HepG2 (cell line): ENCODE results near the gene CIROP. TPM values are rescaled to one million over a fixed set of nuclear protein-coding genes. Genes with fewer than 3 reads are reported as not detected.

Source experiments
- AKAP8 ChIP-seq: sonication (generic); formaldehyde crosslinking; IDR thresholded peaks from 2 replicates; pipeline ENCODE4 v1.5.1; 2020; ENCODE audit warnings: mild to moderate bottlenecking, missing genetic modification reagents
- ARNT ChIP-seq: fragments of 450-650 bp; IDR thresholded peaks from 2 replicates; pipeline ENCODE4 v1.6.1; 2017
- CHCHD3 ChIP-seq: sonication (generic); formaldehyde crosslinking; IDR thresholded peaks from 2 replicates; pipeline ENCODE4 v1.8.0; 2022; ENCODE audit warnings: mild to moderate bottlenecking, missing genetic modification reagents, moderate library complexity
- ERF ChIP-seq: IDR thresholded peaks from 2 replicates; pipeline ENCODE4 v1.6.1; 2018; ENCODE audit warnings: missing biosample characterization, missing genetic modification reagents
- KLF6 ChIP-seq: IDR thresholded peaks from 2 replicates; pipeline ENCODE4 v1.8.0; 2016; ENCODE audit warnings: missing biosample characterization, missing genetic modification reagents
- RORA ChIP-seq: sonication (generic); formaldehyde crosslinking; IDR thresholded peaks from 2 replicates; pipeline ENCODE4 v1.5.0; 2020; ENCODE audit warnings: mild to moderate bottlenecking, missing genetic modification reagents, moderate library complexity
- ZBTB10 ChIP-seq: sonication (generic); formaldehyde crosslinking; IDR thresholded peaks from 2 replicates; pipeline ENCODE4 v1.4.0; 2020; ENCODE audit warnings: missing genetic modification reagents, borderline replicate concordance
- ZBTB3 ChIP-seq: sonication (generic); formaldehyde crosslinking; IDR thresholded peaks from 2 replicates; pipeline ENCODE4 v1.4.0; 2020; ENCODE audit warnings: low read depth, mild to moderate bottlenecking, moderate library complexity, missing genetic modification reagents, borderline replicate concordance
- ZFAT ChIP-seq: sonication (generic); formaldehyde crosslinking; conservative IDR thresholded peaks from 2 replicates; pipeline ENCODE4 v1.8.1; 2023; ENCODE audit warnings: missing genetic modification reagents, inconsistent platforms
- ZNF256 ChIP-seq: sonication (generic); formaldehyde crosslinking; conservative IDR thresholded peaks from 2 replicates; pipeline ENCODE4 v1.4.0; 2020; ENCODE audit warnings: missing genetic modification reagents
- ZNF468 ChIP-seq: sonication (generic); formaldehyde crosslinking; IDR thresholded peaks from 2 replicates; pipeline ENCODE4 v1.8.0; 2022; ENCODE audit warnings: mild to moderate bottlenecking, moderate library complexity, missing genetic modification reagents
- ZNF510 ChIP-seq: sonication (generic); formaldehyde crosslinking; IDR thresholded peaks from 2 replicates; pipeline ENCODE4 v1.4.0; 2020; ENCODE audit warnings: low read depth, mild to moderate bottlenecking, missing genetic modification reagents
- ZNF549 ChIP-seq: sonication (generic); formaldehyde crosslinking; IDR thresholded peaks from 2 replicates; pipeline ENCODE4 v1.5.0; 2020; ENCODE audit warnings: missing genetic modification reagents
- ZNF580 ChIP-seq: IDR thresholded peaks from 2 replicates; pipeline ENCODE4 v1.6.1; 2016; ENCODE audit warnings: low read depth, borderline replicate concordance
- ZNF740 ChIP-seq: sonication (generic); formaldehyde crosslinking; IDR thresholded peaks from 2 replicates; pipeline ENCODE4 v1.4.0; 2020; ENCODE audit warnings: missing genetic modification reagents
- ZNF781 ChIP-seq: sonication (generic); formaldehyde crosslinking; IDR thresholded peaks from 2 replicates; pipeline ENCODE4 v1.5.1; 2020; ENCODE audit warnings: borderline replicate concordance, mild to moderate bottlenecking, missing genetic modification reagents; ENCODE audit errors: not compliant biosample characterization
- ZSCAN25 ChIP-seq: sonication (generic); formaldehyde crosslinking; IDR thresholded peaks from 2 replicates; pipeline ENCODE4 v1.8.0; 2022; ENCODE audit warnings: mild to moderate bottlenecking, missing genetic modification reagents
- ZZZ3 ChIP-seq: sonication (generic); formaldehyde crosslinking; IDR thresholded peaks from 2 replicates; pipeline ENCODE4 v1.4.0; 2020; ENCODE audit warnings: missing genetic modification reagents, mild to moderate bottlenecking, borderline replicate concordance
- polyA plus RNA-seq, 8 experiments: library from polyadenylated mRNA; depleted of rRNA in 3 of 8; stranded (reverse) in 7 of 8; unstranded in 1 of 8; fragments of >200 nt; fragmentation: Illumina TruSeq in 4 of 8; extraction: Trizol in 4 of 8; gene quantifications; 2 replicates each; pipeline versions ENCODE4 v1.2.1 to v1.2.3, GENCODE V29; 2011 to 2016; ENCODE audit warnings: low read depth in 4 of 8, missing spikeins in 1 of 8, mixed read lengths in 1 of 8; ENCODE audit not compliant: insufficient read depth in 1 of 8
- total RNA-seq, 5 experiments: library from RNA; depleted of rRNA; stranded (reverse); fragments of >200 nt; fragmentation: Illumina TruSeq; extraction: Trizol; gene quantifications; 2 replicates each; pipeline ENCODE4 v1.2.3, GENCODE V29; 2016; ENCODE audit warnings: low read depth in 1 of 5
- TF ChIP-seq, protein P1 (sequence below): sonication (generic); formaldehyde crosslinking; IDR thresholded peaks from 2 replicates; pipeline ENCODE4 v1.5.0; 2020; ENCODE audit warnings: missing genetic modification reagents
- TF ChIP-seq, protein P2 (sequence below): sonication (generic); formaldehyde crosslinking; IDR thresholded peaks from 2 replicates; pipeline ENCODE4 v1.8.0; 2023; ENCODE audit warnings: mild to moderate bottlenecking, missing genetic modification reagents
- TF ChIP-seq, protein P3 (sequence below): sonication (generic); formaldehyde crosslinking; IDR thresholded peaks from 2 replicates; pipeline ENCODE4 v1.4.0; 2020; ENCODE audit warnings: mild to moderate bottlenecking, missing genetic modification reagents

Gene CIROP
- total and polyA plus RNA-seq, 2 of the 13 experiments (the other 11 are each of a cell fraction or from before 2014, with no cell fraction given) = 0.07 TPM; not detected in 1

DNA sequence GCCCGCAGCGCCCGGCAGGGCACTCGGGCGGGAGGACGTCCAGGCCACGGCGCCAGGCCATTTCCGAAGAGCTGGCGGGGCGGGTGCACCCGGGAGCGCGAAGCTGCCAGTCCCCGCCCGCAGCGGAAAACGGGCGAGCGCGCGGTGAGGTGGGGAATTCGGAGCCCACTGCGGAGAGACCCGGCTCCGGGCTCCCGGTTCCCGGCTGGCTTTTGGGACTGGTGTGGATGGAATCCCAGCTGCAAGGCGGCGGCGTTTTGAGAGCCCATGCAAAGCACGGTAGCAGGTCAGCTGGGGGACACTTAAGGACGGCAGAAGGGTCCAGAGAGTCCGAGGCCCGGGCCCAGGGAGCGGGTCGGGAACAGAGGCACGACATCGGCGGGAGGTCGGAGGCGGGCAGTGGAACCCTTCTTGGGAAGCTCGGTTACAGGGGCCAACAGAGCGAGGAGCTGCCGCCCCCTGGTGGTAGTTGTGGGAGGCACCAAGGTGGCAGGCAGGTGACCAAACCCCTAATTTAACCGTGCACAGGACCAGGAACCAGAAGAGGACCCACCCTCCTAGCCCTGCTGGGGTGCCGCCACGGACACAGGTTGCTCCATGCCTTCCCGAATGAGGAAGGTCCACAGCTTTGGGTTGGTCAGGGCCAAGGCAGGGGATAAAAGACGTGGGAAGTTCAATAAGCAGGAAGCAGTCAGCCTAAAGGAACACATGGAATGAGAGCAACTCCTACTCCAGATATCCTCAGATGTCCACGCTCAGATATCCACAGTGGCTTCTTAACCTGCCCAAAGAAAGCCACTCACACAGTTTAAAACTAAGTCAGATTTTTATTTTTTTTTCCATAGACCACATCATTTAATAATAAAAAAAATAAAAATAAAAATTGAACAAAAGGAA lies 46.8 kb downstream of the CIROP start (continued):
- TF ChIP-seq, protein P1, sequence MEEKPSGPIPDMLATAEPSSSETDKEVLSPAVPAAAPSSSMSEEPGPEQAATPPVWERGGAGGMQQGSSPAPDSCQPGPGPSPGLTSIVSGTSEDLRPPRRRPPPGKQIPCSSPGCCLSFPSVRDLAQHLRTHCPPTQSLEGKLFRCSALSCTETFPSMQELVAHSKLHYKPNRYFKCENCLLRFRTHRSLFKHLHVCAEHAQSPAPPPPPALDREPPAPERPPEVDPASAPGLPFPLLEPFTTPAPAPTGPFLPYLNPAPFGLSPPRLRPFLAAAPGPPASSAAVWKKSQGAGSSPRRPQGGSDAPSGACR (CRISPR knock-in tag) = no peak; the same call in 1 of the 2 replicates
- TF ChIP-seq ZBTB3 (CRISPR knock-in tag) (0 out of 2 replicates have a peak, but pooled peaks have one; percentile 12), ZNF740 (CRISPR knock-in tag) (0 out of 2 replicates have a peak, but pooled peaks have one; percentile 13), ERF (CRISPR knock-in tag) (peak; percentile 85), ZNF549 (CRISPR knock-in tag) (no peak; the same call in 1 of the 2 replicates), KLF6 (CRISPR knock-in tag) (no peak; the same call in 1 of the 2 replicates), ZNF256 (CRISPR knock-in tag) (no peak), RORA (CRISPR knock-in tag) (no peak), ARNT (no peak), ZZZ3 (CRISPR knock-in tag) (no peak), ZFAT (CRISPR knock-in tag) (no peak), ZSCAN25 (CRISPR knock-in tag) (peak; percentile 64), AKAP8 (CRISPR knock-in tag) (peak; percentile 86), ZNF510 (CRISPR knock-in tag) (peak; percentile 75; the same call in 1 of the 2 replicates), ZNF468 (CRISPR knock-in tag) (peak; percentile 88; the same call in 1 of the 2 replicates), ZNF781 (CRISPR knock-in tag) (peak; percentile 84), ZBTB10 (no peak; the same call in 1 of the 2 replicates), ZNF580 (CRISPR knock-in tag) (peak; percentile 91), CHCHD3 (0 out of 2 replicates have a peak, but pooled peaks have one; percentile 36)
- TF ChIP-seq, protein P2, sequence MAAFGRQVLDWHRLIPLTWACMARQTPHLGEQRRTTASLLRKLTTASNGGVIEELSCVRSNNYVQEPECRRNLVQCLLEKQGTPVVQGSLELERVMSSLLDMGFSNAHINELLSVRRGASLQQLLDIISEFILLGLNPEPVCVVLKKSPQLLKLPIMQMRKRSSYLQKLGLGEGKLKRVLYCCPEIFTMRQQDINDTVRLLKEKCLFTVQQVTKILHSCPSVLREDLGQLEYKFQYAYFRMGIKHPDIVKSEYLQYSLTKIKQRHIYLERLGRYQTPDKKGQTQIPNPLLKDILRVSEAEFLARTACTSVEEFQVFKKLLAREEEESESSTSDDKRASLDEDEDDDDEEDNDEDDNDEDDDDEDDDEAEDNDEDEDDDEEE (CRISPR knock-in tag) = peak; percentile 82
- TF ChIP-seq, protein P3, sequence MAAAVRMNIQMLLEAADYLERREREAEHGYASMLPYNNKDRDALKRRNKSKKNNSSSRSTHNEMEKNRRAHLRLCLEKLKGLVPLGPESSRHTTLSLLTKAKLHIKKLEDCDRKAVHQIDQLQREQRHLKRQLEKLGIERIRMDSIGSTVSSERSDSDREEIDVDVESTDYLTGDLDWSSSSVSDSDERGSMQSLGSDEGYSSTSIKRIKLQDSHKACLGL (CRISPR knock-in tag) = peak; percentile 92
